Stimulated activated CD4-positive, alpha-beta T cell treated with anti-CD3 and anti-CD28 coated beads, Interleukin-1b, Interleukin-23, amount 100 ng/mL, for 4 hours (primary cell): ENCODE data around the gene FURIN.
A peak's percentile ranks its signal among the peaks of the same experiment; 100 is the strongest.
"Not testable (repeated sequence)": the region's sequence is repeated elsewhere in the genome, so short reads cannot be mapped to it uniquely, and the experiment has no call there.

ENCODE experiments used
- DNase-seq, 2 donors: peaks; one replicate each; pipeline ENCODE4 v3.0.0-alpha.2; 2020; ENCODE audit warnings: low read depth in 2 of 2

Gene FURIN

DNA sequence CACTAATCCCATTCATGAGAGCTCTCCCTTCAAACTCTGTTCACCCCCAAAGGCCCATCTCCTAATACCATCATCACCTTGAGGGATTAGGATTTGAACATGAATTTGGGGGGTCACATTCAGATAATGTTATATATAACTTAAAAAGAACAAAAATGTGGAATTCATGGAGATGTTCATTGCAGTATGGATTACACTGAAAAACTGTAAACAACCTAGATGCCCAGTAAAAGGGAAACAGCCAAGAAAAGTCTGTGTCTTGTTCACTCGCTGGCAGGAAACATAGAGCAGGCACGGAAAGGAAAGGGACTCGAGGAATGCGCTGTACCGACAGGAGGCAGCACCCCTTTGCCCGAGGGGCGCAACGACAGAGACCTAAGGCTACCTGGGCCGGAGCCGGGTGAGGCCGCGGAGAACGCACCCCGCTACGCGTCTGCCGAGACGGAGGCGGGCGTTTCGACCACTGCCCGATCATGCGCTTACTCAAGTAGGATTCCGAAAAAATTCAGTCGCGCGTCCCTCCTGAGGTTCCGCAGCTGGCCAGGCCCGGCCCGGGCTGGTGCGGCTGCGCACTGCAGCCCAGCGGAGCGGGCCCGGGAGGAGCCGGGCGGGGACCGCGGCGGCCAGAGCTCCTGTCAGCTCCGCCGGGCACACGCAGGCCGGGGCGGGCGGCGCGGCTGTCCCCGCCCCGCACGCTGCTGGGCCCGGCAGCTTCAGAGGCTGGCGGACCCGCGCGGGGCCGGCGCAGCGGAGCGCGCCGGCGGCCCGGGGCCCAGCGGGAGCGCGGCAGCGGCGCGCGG lies 33.9 kb downstream of the FURIN start:
- peak; percentile 48 to 61 for DNase-seq

DNA sequence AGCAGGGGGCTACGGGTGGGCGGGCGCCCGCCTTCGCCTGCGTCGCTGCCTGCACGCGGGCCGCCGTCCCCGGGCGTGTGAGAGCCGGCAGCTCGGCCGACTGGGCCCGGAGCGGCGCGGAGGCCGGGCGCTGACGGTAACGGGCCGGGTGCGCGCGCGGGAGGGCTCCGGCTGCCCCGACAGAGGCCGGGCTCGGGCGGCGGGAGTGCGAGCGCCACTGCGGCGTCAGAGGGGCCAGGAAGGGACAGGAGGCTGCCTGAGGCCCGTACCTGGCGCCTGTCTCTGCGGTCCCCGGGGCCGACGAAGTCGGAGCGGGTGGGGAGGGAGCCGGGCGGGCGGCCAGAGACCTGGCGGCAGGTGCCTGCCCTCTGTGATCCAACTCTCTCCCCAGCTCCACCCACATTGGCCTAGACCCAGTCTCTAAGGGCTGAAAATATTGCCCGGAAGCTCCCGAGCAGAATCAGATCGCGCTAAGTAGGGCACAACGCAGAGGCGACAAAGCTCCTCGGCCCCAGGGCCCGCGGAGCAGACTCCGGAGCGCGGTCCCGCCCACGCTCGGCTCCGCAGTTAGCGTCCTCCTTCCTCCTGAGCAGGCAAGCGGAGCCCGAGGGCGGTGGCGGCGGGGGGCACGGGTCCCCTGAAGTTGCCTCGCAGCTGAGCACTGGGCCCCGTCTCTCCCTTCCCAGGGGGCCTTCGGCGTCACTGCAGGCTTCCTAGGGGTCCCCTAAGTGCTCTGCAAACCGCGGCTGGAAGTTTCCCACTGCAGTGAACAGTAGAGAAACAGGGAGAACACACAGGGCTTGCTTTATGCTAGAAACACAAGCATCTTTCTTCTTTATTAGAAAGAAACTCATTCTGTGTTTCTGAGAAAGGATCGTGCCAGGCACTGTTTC lies 34.7 kb downstream of the FURIN start, which contains the start of gene MAN2A2:
Gene MAN2A2, plus strand, starts transcription at position 463 of the 893 bp plus-strand sequence. CDS start 906 bp downstream, outside the sequence.
- DNase-seq, result peak; percentile 65 to 78

DNA sequence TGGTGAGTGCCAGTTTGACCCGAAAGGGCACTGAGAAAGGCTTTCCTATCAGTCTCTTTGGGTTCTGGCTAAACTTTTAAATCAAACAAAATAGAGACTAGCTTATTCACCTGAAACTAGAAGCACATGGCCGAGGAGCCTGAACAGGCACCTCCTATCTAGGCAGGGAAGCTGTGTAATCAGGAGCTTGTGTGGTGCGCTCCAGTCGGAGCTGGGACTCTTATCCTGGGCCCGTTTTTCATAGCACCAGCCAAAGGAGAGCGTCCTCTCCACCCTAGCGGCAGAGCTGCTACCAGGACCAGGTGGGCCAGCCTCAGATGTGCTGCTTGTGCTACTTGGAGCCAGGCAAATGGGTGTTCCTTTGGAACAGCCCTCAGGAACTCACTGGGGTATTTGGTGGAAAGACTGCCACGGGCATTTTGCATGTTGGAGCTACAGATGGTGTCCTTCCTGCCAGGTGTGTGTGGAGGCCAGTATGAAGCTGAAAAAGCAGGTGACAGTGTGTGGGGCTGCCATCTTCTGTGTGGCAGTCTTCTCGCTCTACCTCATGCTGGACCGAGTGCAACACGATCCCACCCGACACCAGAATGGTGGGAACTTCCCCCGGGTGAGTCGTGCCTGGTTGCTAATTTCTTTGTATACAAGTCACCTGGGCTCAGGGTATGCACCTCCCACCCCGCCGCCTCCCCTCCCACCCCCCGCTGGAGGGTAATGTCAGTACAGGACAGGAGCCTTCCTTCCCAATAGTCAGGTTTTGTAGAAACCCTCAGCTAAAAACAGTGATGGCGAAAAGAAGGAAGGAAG lies 35.5 kb downstream of the FURIN start:
- no peak for DNase-seq

DNA sequence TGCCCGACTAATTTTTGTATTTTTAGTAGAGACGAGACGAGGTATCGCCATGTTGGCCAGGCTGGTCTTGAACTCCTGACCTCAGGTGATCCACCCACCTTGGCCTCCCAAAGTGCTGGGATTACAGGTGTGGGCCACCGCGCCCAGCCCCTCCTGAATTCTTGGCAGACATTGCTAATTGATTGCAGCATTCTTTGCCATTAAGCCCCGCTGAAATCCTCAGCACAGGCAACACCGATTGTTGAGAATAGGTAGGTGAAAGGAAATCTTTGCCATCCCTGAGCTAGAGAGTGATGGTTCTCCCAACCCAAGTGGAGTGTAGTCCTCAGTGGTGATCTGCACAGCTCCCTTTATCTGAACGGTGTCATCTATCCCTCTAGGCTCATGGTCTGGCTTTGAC lies 36.4 kb downstream of the FURIN start:
- no peak for DNase-seq

DNA sequence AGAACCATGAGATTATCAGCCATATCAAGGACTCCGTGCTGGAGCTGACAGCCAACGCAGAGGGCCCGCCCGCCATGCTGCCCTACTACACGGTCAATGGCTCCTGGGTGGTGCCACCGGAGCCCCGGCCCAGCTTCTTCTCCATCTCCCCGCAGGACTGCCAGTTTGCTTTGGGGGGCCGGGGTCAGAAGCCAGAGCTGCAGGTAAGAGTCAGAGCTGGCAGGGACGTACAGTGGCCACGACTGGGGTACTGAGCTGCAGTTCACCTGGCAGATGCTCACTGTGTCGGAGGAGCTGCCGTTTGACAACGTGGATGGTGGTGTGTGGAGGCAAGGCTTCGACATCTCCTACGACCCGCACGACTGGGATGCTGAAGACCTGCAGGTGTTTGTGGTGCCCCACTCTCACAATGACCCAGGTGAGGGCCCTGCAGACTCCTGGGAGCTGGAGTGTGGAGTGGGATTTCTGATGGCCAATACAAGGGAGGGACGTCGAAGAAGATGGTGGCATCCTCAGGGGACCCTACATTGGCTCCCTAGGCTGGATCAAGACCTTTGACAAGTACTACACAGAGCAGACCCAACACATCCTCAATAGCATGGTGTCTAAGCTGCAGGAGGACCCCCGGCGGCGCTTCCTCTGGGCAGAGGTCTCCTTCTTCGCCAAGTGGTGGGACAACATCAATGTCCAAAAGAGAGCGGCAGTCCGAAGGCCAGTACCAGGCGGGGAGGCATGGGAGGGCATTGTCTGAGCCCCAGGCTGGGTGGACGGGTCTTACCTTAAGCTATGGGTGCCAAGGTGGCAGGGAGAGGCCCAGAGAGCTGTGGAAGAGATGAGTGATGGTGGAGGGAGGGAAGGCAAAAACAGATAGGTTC lies 37.2 kb downstream of the FURIN start:
- DNase-seq, result no peak

DNA sequence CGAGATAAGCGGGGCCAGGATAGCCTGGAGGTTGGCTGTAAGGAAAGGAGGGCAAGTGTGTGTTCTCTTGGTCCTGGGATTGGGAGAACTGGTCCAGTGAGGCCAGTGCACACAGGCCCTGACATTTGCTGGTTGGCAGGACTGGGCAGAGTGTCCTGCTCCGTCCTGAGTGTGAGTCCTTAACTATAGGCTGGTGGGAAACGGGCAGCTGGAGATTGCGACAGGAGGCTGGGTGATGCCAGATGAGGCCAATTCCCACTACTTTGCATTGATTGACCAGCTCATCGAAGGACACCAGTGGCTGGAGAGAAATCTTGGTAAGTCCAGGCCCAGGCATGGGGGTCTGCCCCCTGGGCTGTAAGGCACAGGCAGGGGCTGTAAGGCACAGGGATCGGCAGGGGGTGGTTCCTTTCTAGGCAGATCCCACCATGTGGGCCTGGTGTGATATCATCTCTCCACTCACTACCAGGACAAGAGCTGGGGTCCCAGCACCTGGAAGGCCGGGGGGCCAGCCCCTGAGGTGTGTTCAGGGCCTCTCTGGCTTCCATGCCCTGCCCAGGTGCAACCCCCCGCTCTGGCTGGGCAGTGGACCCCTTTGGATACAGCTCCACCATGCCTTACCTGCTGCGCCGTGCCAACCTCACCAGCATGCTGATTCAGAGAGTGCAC lies 37.9 kb downstream of the FURIN start:
- DNase-seq, result no peak

DNA sequence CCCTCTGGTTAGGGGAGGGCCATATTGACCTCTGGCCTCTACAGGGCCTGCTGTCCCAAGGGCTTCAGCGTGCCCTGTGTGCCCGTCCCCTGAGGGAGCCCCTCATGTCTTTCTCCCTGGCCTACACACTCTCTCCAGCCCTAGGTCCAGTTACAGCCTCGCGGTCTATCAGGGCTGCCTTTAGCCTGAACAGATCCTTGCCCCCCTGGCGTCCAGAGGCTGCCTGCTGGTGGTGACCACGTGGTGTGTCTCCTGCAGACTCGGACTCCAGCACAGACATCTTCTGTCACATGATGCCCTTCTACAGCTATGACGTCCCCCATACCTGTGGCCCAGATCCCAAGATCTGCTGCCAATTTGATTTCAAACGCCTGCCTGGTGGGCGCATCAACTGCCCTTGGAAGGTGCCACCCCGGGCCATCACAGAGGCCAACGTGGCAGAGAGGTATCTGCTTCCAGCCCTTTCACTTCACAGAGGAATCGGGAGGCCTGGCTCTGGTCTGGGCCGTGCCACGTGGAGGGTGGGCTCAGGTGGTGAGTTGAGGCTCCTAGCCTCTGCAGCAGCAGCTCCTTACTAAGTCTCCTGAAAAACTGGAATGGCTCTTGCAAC lies 38.8 kb downstream of the FURIN start:
- no peak for DNase-seq

DNA sequence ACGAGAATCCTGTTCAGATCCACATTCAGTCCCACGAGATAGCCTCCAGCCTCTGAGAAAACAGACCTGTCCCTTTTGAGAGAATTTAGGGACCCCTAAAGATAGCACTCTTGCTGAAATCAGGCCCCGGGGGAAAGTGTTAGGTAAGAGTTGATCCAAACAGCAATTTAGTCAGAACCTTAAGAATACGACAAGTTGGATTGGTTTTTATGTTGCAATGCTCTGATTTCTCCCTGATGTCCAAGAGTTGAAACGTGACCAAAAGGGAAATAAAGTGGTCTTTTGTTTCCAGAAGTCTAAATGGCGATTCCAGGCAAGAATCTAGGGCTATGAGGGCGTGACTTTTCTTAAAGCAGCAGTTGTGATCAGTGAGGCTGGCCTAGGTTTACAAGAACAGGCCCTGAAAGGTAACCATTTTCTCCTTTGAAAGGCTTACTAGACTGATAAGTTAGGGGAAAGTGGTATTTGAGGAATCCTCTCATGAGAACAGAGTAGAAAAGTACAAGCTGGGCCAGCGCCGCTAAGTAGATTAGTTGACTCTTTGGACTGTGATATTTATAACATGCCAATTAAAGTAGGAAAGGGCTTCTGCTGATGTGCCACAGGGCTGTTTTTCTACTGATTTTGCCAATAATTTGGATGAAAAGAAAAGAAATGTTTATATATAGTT lies 39.6 kb downstream of the FURIN start:
- no peak for DNase-seq

DNA sequence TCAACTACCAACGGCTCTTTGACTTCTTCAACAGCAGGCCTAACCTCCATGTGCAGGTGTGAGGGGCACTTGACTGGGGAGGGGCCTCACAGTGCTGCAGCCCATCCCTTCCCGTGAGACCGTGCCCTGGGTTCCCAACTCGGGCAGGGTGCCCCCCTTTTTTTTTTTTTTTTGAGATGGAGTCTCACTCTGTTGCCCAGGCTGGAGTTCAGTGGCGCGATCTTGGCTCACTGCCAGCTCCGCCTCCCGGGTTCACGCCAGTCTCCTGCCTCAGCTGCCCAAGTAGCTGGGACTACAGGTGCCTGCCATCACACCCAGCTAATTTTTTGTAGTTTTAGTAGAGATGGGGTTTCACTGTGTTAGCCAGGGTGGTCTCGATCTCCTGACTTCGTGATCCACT lies 41.1 kb downstream of the FURIN start:
- DNase-seq, result not testable (repeated sequence)

DNA sequence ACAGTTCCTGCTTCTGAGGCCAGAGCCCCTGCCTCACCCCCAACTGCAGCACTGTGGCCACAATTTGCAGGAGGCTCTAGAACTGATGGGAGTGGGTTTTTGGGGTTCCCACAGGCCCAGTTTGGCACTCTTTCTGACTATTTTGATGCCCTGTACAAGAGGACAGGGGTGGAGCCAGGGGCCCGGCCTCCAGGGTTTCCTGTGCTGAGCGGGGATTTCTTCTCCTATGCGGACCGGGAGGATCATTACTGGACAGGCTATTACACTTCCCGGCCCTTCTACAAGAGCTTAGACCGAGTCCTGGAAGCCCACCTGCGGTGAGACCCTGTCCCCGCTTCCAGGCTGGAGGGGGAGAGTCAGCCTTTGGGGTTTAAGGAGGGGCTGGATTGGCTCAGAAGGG lies 41.6 kb downstream of the FURIN start:
- DNase-seq, result no peak

DNA sequence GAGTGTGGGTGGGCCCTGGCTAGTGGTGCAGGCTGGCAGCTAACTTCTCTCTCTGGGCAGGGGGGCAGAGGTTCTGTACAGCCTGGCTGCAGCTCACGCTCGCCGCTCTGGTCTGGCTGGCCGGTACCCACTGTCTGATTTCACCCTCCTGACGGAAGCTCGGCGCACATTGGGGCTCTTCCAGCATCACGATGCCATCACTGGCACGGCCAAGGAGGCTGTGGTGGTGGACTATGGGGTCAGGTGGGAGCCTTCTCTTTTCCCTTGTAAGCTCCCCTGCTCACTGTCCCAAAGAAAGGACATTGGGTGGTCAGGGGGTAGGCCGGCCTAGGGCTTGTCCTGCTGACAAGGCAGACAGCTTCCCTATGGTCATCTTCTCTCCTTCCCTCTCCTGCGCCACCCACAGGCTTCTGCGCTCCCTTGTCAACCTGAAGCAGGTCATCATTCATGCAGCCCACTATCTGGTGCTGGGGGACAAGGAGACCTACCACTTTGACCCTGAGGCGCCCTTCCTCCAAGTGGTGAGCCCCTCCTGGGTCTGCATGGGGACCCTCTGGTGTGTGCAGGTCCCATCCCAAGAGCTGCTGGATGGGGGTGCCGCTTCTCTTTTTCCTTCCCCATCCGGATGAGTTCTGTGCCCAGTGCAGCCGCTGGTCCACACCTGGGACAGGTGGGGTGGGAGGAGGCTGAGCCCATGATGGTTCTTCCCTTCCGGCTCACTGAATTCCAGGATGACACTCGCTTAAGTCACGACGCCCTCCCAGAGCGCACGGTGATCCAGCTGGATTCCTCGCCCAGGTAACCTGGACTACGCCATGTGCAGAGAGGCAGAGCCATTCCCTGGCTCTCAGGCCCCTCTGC lies 42.3 kb downstream of the FURIN start:
- no peak for DNase-seq

DNA sequence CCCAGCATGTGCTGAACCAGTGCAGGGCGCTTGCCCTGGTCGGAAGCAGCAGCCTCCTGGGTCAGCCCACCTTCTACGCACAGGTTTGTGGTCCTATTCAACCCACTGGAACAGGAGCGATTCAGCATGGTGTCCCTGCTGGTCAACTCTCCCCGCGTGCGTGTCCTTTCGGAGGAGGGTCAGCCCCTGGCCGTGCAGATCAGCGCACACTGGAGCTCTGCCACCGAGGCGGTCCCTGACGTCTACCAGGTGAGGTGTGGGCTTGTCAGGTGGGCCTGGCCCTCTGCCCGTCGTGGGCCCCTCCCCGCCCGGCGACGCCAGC lies 42.9 kb downstream of the FURIN start:
- no peak for DNase-seq

DNA sequence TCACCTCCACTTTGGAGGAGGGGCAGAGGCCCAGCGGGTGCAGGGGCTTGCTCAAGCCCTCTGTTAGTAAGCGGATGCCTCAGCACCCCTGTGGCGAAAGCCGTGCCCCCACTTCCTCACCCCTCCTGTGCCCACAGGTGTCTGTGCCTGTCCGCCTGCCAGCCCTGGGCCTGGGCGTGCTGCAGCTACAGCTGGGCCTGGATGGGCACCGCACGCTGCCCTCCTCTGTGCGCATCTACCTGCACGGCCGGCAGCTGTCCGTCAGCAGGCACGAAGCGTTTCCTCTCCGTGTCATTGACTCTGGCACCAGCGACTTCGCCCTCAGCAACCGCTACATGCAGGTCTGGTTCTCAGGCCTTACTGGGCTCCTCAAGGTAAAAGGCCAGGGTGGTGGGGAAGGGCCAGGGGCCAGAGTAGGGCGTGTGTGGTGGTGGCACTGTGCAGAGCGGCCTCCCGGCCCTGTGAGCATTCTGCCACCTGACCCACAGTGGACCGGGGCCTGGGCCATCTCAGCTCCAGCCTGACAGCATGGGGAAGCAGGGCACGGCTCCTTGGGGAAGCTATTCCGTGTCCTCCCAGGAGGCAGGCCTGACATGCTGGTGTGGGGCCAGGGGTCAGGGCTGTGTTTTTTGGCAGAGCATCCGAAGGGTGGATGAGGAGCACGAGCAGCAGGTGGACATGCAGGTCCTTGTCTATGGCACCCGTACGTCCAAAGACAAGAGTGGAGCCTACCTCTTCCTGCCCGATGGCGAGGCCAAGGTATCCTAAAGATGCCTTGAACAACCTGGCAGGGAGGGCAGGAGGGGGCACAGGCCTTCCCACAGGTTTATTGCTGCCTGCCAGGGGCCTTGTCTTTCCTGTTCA lies 43.8 kb downstream of the FURIN start:
- DNase-seq, result no peak

DNA sequence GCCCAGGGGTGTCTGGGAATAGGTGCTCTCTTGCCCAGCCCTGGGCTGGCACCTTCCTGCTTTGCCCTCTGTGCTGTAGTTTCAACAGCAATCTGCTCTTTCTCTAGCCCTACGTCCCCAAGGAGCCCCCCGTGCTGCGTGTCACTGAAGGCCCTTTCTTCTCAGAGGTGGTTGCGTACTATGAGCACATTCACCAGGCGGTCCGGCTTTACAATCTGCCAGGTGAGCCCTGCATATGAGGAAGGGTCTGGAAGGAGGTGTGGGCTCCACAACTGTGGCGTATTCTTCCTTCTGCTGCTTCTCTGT lies 44.3 kb downstream of the FURIN start:
- no peak for DNase-seq

DNA sequence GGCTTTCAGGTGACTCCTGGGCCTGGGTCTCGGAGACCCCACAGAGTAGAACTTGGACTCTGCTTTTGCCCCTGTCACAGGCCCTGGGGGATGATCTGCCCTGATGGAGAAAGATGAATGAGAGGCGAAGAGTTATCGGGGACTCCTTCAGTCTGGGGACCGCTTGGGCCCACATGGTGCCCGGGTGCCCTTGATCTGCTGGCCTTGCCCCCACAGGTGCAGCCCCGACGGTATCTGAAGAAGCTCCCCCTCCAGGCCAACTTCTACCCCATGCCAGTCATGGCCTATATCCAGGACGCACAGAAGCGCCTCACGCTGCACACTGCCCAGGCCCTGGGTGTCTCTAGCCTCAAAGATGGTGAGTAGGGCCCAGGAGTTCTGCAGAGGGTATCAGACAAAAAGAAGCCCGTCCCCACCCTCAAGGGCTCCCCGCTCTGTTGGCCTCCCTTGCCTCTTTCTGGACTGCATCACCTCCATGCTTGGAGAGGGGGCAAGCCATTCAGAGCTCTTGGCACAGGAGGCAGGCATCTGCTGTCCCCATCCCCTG lies 45.1 kb downstream of the FURIN start:
- no peak for DNase-seq

DNA sequence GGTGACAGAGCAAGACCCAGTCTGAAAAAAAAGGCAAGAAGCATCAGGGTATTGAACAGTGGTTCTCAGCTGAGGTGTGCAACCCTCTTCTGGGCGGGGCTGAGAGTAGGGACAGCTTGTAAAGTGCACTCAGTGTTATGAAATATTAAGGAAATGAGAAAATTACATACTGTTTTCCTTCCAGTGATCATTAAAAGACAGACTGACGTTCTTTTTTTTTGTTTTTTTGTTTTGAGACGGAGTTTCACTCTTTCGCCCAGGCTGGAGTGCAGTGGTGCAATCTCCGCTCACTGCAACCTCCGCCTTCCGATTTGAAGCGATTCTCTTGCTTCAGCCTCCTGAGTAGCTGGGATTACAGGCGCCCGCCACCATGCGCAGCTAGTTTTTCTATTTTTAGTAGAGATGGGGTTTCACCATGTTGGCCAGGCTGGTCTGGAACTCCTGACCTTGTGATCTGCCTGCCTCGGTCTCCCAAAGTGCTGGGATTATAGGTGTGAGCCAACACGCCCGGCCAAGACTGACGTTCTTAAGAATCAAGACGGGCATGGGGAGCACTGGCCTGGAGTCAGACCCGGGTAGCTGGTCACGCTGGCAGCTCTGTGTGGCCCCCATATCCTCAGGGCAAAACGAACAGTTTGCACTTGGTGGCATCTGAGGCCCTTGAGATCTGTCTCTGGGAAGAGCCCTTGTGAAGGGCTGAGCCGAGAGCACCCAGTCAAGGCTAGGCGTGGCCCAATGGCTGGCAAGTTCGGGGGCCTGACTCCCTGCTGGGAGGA lies 46.1 kb downstream of the FURIN start:
- no peak for DNase-seq
